GM12878 (cell line): ENCODE measurements around the gene ACTR5. TPM values are rescaled to one million over a fixed set of nuclear protein-coding genes. Genes with fewer than 3 reads are reported as not detected.

Experiments
- ATAC-seq: fragments of 200-7000 bp; cut with Tn5 transposase; 3 replicates; pipeline ENCODE4 v1.9.1; 2020; ENCODE audit warnings: mild to moderate bottlenecking, moderate library complexity
- BruUV-seq: library from RNA; stranded (reverse); fragments of 400-500 nt; replicated peaks from 2 replicates; lab custom pipeline; 2021; lab: Mats Ljungman, UMichigan
- CTCF ChIA-PET: fragments of 300-600 bp; sonication (Branson Sonifier 250); formaldehyde crosslinking; extraction: SDS; loops from one replicate; lab custom pipeline; 2021; ENCODE audit warnings: inconsistent platforms; lab: Yijun Ruan, JAX
- POLR2A ChIA-PET: fragments of 350-600 bp; formaldehyde crosslinking; extraction: SDS; loops from one replicate; lab custom pipeline; 2021; ENCODE audit warnings: inconsistent platforms; lab: Charles Lee
- RAD21 ChIA-PET: fragments of 300-600 bp; sonication (Branson Sonifier 250); formaldehyde crosslinking; loops from one replicate; lab custom pipeline; 2023; ENCODE audit warnings: antibody characterized with exemption; ENCODE audit not compliant: unreplicated experiment; lab: Charles Lee
- SMC1A ChIA-PET: fragments of 300-600 bp; sonication (Branson Sonifier 250); formaldehyde crosslinking; loops from one replicate; lab custom pipeline; 2023; ENCODE audit not compliant: unreplicated experiment, uncharacterized antibody; lab: Charles Lee
- DNase-seq: peaks from one replicate; pipeline ENCODE4 v3.0.0-alpha.2; 2011; ENCODE audit warnings: low read depth, low spot score
- FAIRE-seq: peaks from 3 replicates; lab custom pipeline; 2011; peaks lifted over from hg19 to GRCh38; lab: Jason Lieb, UNC
- H2AFZ ChIP-seq: 2 replicates; pipeline ENCODE4 v1.6.0; 2011; ENCODE audit warnings: low read depth, low read length, control low read depth; ENCODE audit not compliant: control insufficient read depth
- H3K27ac ChIP-seq: 2 replicates; pipeline ENCODE4 v1.5.1; 2011; ENCODE audit warnings: control low read depth; ENCODE audit not compliant: control insufficient read depth, insufficient read depth
- H3K27me3 ChIP-seq, 2 experiments: replicated peaks in 1 of 2; 2 replicates each; pipeline versions ENCODE4 v1.6.0 to v1.6.1; 2011; ENCODE audit warnings: low read length in 1 of 2; ENCODE audit not compliant: control insufficient read depth in 2 of 2, insufficient read depth in 2 of 2
- H3K36me3 ChIP-seq, 2 experiments: 2 replicates each; pipeline ENCODE4 v1.5.1; 2011; ENCODE audit warnings: low read length in 1 of 2; ENCODE audit not compliant: control insufficient read depth in 2 of 2, insufficient read depth in 2 of 2
- H3K4me1 ChIP-seq: 2 replicates; pipeline ENCODE4 v1.6.1; 2011; ENCODE audit warnings: mild to moderate bottlenecking, low read length, moderate library complexity, mixed read lengths; ENCODE audit not compliant: control insufficient read depth, insufficient read depth
- H3K4me2 ChIP-seq: 2 replicates; pipeline ENCODE4 v1.6.0; 2011; ENCODE audit warnings: control low read depth; ENCODE audit not compliant: control insufficient read depth, insufficient read depth
- H3K4me3 ChIP-seq: fragments of 200-600 bp; sonication (generic); 2 replicates; pipeline ENCODE4 v1.5.1; 2016
- H3K79me2 ChIP-seq: 2 replicates; pipeline ENCODE4 v1.6.0; 2011; ENCODE audit warnings: low read length; ENCODE audit not compliant: control insufficient read depth, insufficient read depth
- H3K9ac ChIP-seq: 2 replicates; pipeline ENCODE4 v1.8.0; 2011; ENCODE audit warnings: low read length, control low read depth, mixed read lengths; ENCODE audit not compliant: control insufficient read depth, insufficient read depth
- H3K9me3 ChIP-seq: replicated peaks from 3 replicates; pipeline ENCODE4 v1.5.1; 2011; ENCODE audit warnings: mild to moderate bottlenecking, low read length; ENCODE audit not compliant: control insufficient read depth, insufficient read depth
- H4K20me1 ChIP-seq: 2 replicates; pipeline ENCODE4 v1.6.0; 2011; ENCODE audit not compliant: control insufficient read depth, insufficient read depth
- CEBPB ChIP-seq, 2 experiments: fragments of 150-350 bp in 1 of 2; IDR thresholded peaks; 2 replicates each; pipeline ENCODE4 v1.6.1; 2012 to 2014; ENCODE audit warnings: low read depth in 2 of 2, low read length in 2 of 2, borderline replicate concordance in 1 of 2, inconsistent platforms in 1 of 2
- HCFC1 ChIP-seq: fragments of 150-350 bp; IDR thresholded peaks from 2 replicates; pipeline ENCODE4 v1.6.1; 2014; ENCODE audit warnings: low read length
- HDAC6 ChIP-seq: fragments of 200-600 bp; sonication (generic); IDR thresholded peaks from one replicate; pipeline ENCODE4 v1.8.0; 2017; ENCODE audit warnings: antibody characterized with exemption; ENCODE audit not compliant: unreplicated experiment
- IKZF2 ChIP-seq, 2 experiments: fragments of 450-650 bp; IDR thresholded peaks; 2 replicates each; pipeline ENCODE4 v1.6.1; 2017; ENCODE audit warnings: mild to moderate bottlenecking in 2 of 2, moderate library complexity in 2 of 2
- MTA2 ChIP-seq: fragments of 450-650 bp; IDR thresholded peaks from 2 replicates; pipeline ENCODE4 v1.6.1; 2016; ENCODE audit warnings: low read depth, mild to moderate bottlenecking, moderate library complexity
- PRDM15 ChIP-seq: fragments of 450-650 bp; formaldehyde crosslinking; IDR thresholded peaks from 2 replicates; pipeline ENCODE4 v1.4.0; 2020; ENCODE audit warnings: mild to moderate bottlenecking, moderate library complexity
- SREBF1 ChIP-seq: IDR thresholded peaks from 2 replicates; pipeline ENCODE4 v1.6.1; 2012; ENCODE audit warnings: mild to moderate bottlenecking, low read length
- YBX1 ChIP-seq: fragments of 450-650 bp; IDR thresholded peaks from 2 replicates; pipeline ENCODE4 v1.6.1; 2016; ENCODE audit warnings: antibody characterized with exemption
- ZNF207 ChIP-seq: fragments of 450-650 bp; IDR thresholded peaks from 2 replicates; pipeline ENCODE4 v1.6.1; 2014; ENCODE audit warnings: antibody characterized with exemption, mild to moderate bottlenecking, borderline replicate concordance
- WGBS: methylation state at CpG from one replicate; pipeline ENCODE4 v1.1.6; 2016; ENCODE audit warnings: low lambda C conversion rate; ENCODE audit not compliant: insufficient replicate concordance, insufficient coverage; ENCODE audit errors: missing lambda C conversion rate; 5-methylcytosine and 5-hydroxymethylcytosine counted together
- in situ Hi-C: fragments of 300-500 bp; cut with MboI; formaldehyde crosslinking; loops from 9 replicates; pipeline ENCODE4 v1.14.3; 2018; ENCODE audit warnings: mixed read lengths
- intact Hi-C: fragments of 100-400 bp; cut with micrococcal nuclease; formaldehyde crosslinking; loops from one replicate; pipeline ENCODE4 v1.14.2; 2022; ENCODE audit not compliant: unreplicated experiment
- polyA plus RNA-seq, 11 experiments: library from polyadenylated mRNA; depleted of rRNA in 4 of 11; unstranded in 6 of 11; stranded (reverse) in 5 of 11; fragments of >200 nt; fragmentation: Nextera tagmentation in 4 of 11; fragmentation: Illumina TruSeq in 1 of 11; extraction: Ambion mirVana in 4 of 11; extraction: Trizol in 1 of 11; gene quantifications; 1 replicate in 1 of 11; 2 replicates in 10 of 11; pipeline versions ENCODE4 v1.2.1 to v1.2.3, GENCODE V29; 2011 to 2016; ENCODE audit warnings: inconsistent platforms in 2 of 11, missing spikeins in 2 of 11, low read depth in 1 of 11
- total RNA-seq, 4 experiments: library from RNA; depleted of rRNA in 3 of 4; stranded (reverse); fragments of >200 nt in 3 of 4; fragmentation: Illumina TruSeq in 1 of 4; extraction: Trizol in 1 of 4; gene quantifications; 2 replicates each; pipeline versions ENCODE4 v1.2.1 to v1.2.3, GENCODE V29; 2013 to 2021

Gene ACTR5
- total and polyA plus RNA-seq, 10 of the 15 experiments (the other 5 are each of a cell fraction or from before 2014, with no cell fraction given) = 0.52 to 14.7 (median 8.8) TPM

DNA sequence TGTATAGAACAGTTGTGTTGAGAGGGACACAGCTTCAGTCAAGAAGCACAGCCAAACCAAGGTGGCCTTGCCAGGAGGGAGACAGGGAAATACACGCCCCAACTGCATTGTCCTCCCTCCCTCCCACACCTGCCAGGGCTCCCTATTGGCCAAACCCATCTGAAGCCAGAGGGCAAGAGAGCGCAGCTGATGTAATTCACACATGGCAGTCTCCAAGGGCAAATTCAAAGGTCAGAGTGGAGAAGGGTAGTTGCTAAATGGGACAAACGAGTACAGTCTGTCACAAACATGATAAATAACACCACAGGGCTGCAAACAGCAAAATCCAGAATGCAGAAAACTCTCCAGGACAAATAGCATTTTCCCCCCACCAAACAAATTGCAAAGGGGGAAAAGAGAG, 34.0 kb downstream of the ACTR5 start (continued):
- no peak for TF ChIP-seq PRDM15 (CRISPR knock-in tag)

GRCh38 chr20:38787870-38788269, 39.6 kb downstream of the ACTR5 start:
- Histone ChIP-seq H2AFZ (no peak overlapping the region), H3K79me2 (no peaks in the 10 kb centered on the region), H3K36me3 (no peaks in the 10 kb centered on the region), H3K4me1 (no peaks in the 10 kb centered on the region), H3K9ac (no peak overlapping the region), H3K4me3 (no peak overlapping the region), H3K27me3 (no peaks in the 10 kb centered on the region), H4K20me1 (no peaks in the 10 kb centered on the region), H3K9me3 (no peaks in the 10 kb centered on the region), H3K27ac (no peak overlapping the region), H3K4me2 (no peak overlapping the region)
- ChIA-PET SMC1A (interaction anchor here (0.9 to 1.4 kb wide), 2 partner anchors 12 to 105 kb away, joined by 3 to 4 read pairs; no protein-coding TSS in a partner anchor), RAD21 (no interaction called here), POLR2A (no interaction called here), CTCF (interaction anchor here (1.1 kb wide), 1 partner anchor 261 kb away, joined by 4 read pairs; no protein-coding TSS in a partner anchor)
- WGBS = 77% methylated on average over 7 of the region's 7 CpGs
- in situ Hi-C loops (no loop called here), intact Hi-C loops (no loop called here)
- FAIRE-seq (no peak), DNase-seq (no peak), ATAC-seq (no peak)
- no TSS peak for BruUV-seq
- TF ChIP-seq CEBPB (IDR thresholded peaks at IDR 0.05; ENCODE audit: borderline replicate concordance in 1 of 2, low read depth in 2 of 2, low read length in 2 of 2) (no peak), SREBF1 (no peak), IKZF2 (IDR thresholded peaks at IDR 0.05) (no peak), HCFC1 (no peak), YBX1 (no peak), HDAC6 (no peak), ZNF207 (no peak), MTA2 (no peak)
